ENCODE measurements around the gene KIR2DL3.
"Not testable (repeated sequence)": the region's sequence is repeated elsewhere in the genome, so short reads cannot be mapped to it uniquely, and the experiment has no call there.

DNA sequence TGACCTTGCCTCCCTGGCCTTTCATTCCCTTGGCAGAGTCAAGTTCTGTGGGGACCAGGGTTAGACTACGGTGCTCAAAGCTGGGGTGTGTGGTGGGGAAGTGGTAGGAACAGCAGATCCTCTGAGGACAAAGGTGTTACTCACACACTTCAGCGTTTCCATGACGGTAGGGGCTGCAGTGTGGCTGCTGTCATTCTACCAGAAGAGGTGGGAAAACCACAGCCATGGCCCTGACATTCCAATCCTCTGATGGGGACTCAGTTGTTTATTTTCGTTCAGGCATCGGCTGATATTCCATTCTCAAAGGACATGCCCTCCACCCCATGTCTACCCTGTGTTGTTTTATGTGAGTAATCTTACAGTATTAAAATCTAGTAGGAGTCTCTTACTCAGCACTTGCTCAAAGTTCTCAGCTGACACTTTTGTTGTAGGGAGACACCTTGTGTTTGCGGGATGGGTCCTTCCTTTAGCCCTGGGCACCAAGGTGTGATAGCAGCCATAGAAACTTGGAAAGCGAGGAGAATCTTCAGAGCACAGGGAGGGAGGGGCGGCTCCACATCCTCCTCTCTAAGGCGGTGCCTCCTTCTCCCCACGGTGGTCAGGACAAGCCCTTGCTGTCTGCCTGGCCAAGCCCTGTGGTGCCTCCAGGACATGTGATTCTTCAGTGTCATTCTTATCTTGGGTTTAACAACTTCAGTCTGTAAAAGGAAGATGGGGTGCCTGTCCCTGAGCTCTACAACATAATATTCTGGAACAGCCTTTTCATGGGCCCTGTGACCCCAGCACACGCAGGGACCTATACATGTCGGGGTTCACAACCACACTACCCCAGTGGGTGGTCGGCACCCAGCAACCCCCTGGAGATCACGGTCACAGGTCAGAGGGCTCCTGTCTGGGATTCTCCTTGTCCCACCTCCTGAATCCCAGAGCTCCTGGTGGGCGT, 33.0 kb downstream of the KIR2DL3 start:
- TF ChIP-seq, protein P1, sequence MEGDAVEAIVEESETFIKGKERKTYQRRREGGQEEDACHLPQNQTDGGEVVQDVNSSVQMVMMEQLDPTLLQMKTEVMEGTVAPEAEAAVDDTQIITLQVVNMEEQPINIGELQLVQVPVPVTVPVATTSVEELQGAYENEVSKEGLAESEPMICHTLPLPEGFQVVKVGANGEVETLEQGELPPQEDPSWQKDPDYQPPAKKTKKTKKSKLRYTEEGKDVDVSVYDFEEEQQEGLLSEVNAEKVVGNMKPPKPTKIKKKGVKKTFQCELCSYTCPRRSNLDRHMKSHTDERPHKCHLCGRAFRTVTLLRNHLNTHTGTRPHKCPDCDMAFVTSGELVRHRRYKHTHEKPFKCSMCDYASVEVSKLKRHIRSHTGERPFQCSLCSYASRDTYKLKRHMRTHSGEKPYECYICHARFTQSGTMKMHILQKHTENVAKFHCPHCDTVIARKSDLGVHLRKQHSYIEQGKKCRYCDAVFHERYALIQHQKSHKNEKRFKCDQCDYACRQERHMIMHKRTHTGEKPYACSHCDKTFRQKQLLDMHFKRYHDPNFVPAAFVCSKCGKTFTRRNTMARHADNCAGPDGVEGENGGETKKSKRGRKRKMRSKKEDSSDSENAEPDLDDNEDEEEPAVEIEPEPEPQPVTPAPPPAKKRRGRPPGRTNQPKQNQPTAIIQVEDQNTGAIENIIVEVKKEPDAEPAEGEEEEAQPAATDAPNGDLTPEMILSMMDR (IDR thresholded peaks at IDR 0.05), result not testable (repeated sequence)
- TF ChIP-seq POLR2A (IDR thresholded peaks at IDR 0.05), result not testable (repeated sequence)

All from thyroid gland (tissue), 4 donors.